Neuron (in vitro differentiated cells): Measurements from ENCODE around the gene CUL2.

Experiments
- H2AFZ ChIP-seq: one replicate; pipeline ENCODE4 v1.6.1; 2013; ENCODE audit warnings: low read depth, mild to moderate bottlenecking, inconsistent platforms, low read length, moderate library complexity
- H3K27me3 ChIP-seq: one replicate; pipeline ENCODE4 v1.6.1; 2013; ENCODE audit warnings: low read length; ENCODE audit not compliant: insufficient read depth
- H3K36me3 ChIP-seq: one replicate; pipeline ENCODE4 v1.6.1; 2013; ENCODE audit warnings: low read length; ENCODE audit not compliant: insufficient read depth
- H3K4me1 ChIP-seq: one replicate; pipeline ENCODE4 v1.6.1; 2013; ENCODE audit warnings: low read length; ENCODE audit not compliant: insufficient read depth
- H3K4me3 ChIP-seq: 2 replicates; pipeline ENCODE4 v1.5.1; 2013; ENCODE audit warnings: mild to moderate bottlenecking, low read length, moderate library complexity
- H3K9me3 ChIP-seq: one replicate; pipeline ENCODE4 v1.6.1; 2013; ENCODE audit warnings: low read length

The CUL2 gene

GRCh38 chr10:35037104-35037503 lies 53.0 kb downstream of the CUL2 start:
- H3K4me3 ChIP-seq = no peak overlapping the region
- H3K4me1 ChIP-seq = peaks cover 13% of the 10 kb centered on the region
- peaks cover 39% of the 10 kb centered on the region for H3K36me3 ChIP-seq
- no peaks in the 10 kb centered on the region for H3K9me3 ChIP-seq
- no peaks in the 10 kb centered on the region for H3K27me3 ChIP-seq
- no peak overlapping the region for H2AFZ ChIP-seq

- no peaks in the 10 kb centered on the region for H3K9me3 ChIP-seq
- no peak overlapping the region for H2AFZ ChIP-seq
- H3K4me1 ChIP-seq = peaks cover 4% of the 10 kb centered on the region
- H3K27me3 ChIP-seq = no peaks in the 10 kb centered on the region
- no peak overlapping the region for H3K4me3 ChIP-seq
- H3K36me3 ChIP-seq = peaks cover 52% of the 10 kb centered on the region
Observed at GRCh38 chr10:35035606-35036005, 54.5 kb downstream of the CUL2 start.

DNA sequence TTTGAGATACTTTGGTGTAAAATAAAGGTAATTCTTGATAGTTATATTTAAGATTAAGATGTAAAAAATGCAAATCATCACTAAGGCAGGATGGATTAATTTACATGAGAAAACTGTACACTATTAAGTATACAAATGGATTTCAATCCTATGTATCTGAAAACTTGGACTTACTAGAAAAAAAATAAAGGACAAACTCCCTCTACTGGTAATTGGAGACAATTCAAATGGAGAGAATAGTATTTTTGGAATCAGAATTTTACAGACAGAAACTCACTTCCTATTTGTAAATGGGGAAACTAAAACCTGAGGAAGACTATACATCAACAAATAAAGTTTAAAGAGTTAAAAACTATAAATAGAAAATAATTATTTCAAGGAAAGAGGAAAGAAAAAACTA lies 62.6 kb downstream of the CUL2 start:
- Histone ChIP-seq H3K9me3 (peaks cover 1% of the 10 kb centered on the region), H3K4me1 (no peaks in the 10 kb centered on the region), H3K4me3 (no peak overlapping the region), H3K27me3 (no peaks in the 10 kb centered on the region), H2AFZ (no peak overlapping the region), H3K36me3 (peaks cover 56% of the 10 kb centered on the region)

DNA sequence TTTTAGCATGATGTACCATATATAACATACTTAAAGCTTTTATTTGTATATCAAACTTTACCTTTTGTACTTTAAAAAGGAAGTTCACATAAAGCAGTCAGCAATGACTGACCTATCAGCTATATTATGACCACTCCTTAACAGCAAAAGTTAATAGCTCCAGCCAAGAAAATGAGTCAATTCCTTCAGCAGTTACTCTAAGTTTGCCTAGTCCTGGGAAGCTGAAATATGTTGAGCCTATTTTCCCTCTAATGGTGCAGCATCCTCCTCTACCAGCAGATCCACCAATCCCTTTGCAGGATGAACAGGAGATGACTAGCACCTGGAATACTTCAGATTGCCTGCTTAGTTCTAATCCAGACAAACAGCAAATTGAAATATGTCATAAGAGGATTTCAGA lies 64.2 kb downstream of the CUL2 start:
- H2AFZ ChIP-seq = no peak overlapping the region
- no peaks in the 10 kb centered on the region for H3K4me1 ChIP-seq
- H3K4me3 ChIP-seq = no peak overlapping the region
- H3K27me3 ChIP-seq = no peaks in the 10 kb centered on the region
- peaks cover 1% of the 10 kb centered on the region for H3K9me3 ChIP-seq
- peaks cover 50% of the 10 kb centered on the region for H3K36me3 ChIP-seq

DNA sequence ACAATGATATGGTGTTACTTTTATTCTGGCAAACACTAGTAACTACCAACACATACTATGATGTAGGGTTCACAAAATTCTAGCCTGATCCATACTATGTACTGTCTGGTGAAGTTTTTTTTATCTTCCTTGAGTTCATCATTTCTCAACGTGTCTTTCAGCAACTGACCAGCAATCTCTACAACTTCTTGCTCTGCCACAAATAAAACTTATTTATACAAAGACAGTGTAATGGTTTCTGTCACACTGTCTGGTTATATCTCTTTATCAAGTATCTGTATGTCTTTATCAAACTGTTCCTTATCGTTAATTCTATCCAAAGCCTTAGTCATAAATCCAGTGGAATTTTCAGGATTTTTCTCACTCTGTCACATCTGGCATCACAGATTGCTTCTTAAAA lies 69.7 kb downstream of the CUL2 start:
- Histone ChIP-seq H3K4me1 (peaks cover 7% of the 10 kb centered on the region), H3K4me3 (no peak overlapping the region), H2AFZ (no peak overlapping the region), H3K36me3 (peaks cover 27% of the 10 kb centered on the region), H3K27me3 (no peaks in the 10 kb centered on the region), H3K9me3 (peaks cover 1% of the 10 kb centered on the region)

GRCh38 chr10:35019041-35020024 lies 70.8 kb downstream of the CUL2 start:
- peaks cover 1% of the 10 kb centered on the region for H3K9me3 ChIP-seq
- peaks cover 24% of the 10 kb centered on the region for H3K36me3 ChIP-seq
- H3K27me3 ChIP-seq = no peaks in the 10 kb centered on the region
- no peak overlapping the region for H3K4me3 ChIP-seq
- peaks cover 7% of the 10 kb centered on the region for H3K4me1 ChIP-seq
- H2AFZ ChIP-seq = no peak overlapping the region

GRCh38 chr10:35017608-35018007 lies 72.5 kb downstream of the CUL2 start:
- H3K4me1 ChIP-seq = peaks cover 7% of the 10 kb centered on the region
- H3K9me3 ChIP-seq = no peaks in the 10 kb centered on the region

GRCh38 chr10:35015843-35016408 lies 74.2 kb downstream of the CUL2 start:
- Histone ChIP-seq H3K4me1 (peaks cover 7% of the 10 kb centered on the region), H3K36me3 (peaks cover 31% of the 10 kb centered on the region), H3K27me3 (no peaks in the 10 kb centered on the region), H3K4me3 (no peak overlapping the region), H2AFZ (no peak overlapping the region), H3K9me3 (no peaks in the 10 kb centered on the region)

More at GRCh38 chr10:35017608-35018007, 72.5 kb downstream of the CUL2 start:
- Histone ChIP-seq H2AFZ (no peak overlapping the region), H3K4me3 (no peak overlapping the region), H3K36me3 (peaks cover 26% of the 10 kb centered on the region), H3K27me3 (no peaks in the 10 kb centered on the region)

DNA sequence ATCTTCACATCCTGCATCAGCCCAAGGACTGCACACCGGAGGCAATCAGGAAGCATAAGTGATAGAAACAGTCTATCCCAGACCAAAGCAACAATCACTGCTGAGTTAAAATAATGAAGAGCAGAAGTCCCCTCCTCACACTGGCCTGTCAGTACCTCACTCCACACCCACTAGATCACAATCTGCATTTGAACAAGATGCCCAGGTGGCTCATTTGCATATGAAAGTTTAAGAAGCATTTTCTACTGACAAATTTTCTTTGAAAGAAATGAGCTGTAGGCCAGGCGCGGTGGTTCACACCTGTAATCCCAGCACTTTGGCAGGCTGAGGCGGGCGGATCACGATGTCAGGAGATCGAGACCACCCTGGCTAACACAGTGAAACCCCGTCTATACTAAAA lies 77.4 kb downstream of the CUL2 start:
- no peaks in the 10 kb centered on the region for H3K9me3 ChIP-seq
- H3K4me1 ChIP-seq = peaks cover 7% of the 10 kb centered on the region
- no peaks in the 10 kb centered on the region for H3K27me3 ChIP-seq
- H3K36me3 ChIP-seq = peaks cover 40% of the 10 kb centered on the region
- H3K4me3 ChIP-seq = no peak overlapping the region
- H2AFZ ChIP-seq = no peak overlapping the region

- no peaks in the 10 kb centered on the region for H3K27me3 ChIP-seq
- peaks cover 7% of the 10 kb centered on the region for H3K4me1 ChIP-seq
- H3K36me3 ChIP-seq = peaks cover 38% of the 10 kb centered on the region
- no peak overlapping the region for H3K4me3 ChIP-seq
- H3K9me3 ChIP-seq = no peaks in the 10 kb centered on the region
- no peak overlapping the region for H2AFZ ChIP-seq
Observed at GRCh38 chr10:35011771-35012191, 78.4 kb downstream of the CUL2 start.

DNA sequence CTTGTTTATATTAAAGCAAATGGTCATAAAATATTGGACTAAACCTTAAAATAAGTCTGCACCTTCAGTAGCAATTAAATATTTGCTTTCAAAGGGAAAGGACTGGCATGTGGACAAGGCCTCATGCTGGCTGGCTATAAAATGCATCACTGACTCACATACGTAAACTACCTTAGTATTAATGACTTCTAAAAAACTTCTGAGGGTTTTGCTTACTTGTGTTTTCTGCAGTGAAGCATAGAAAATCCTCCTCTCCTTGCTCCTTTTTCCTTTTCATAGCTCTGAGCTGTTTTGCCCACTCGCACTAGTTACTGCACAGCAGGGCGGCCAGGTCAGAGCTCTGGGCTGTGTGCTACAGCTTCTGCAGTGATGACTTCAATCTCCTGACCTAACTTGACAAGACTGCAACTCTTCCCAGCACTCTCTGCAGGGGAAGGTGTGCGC lies 82.3 kb downstream of the CUL2 start:
- Histone ChIP-seq H3K36me3 (peaks cover 31% of the 10 kb centered on the region), H2AFZ (no peak overlapping the region)

GRCh38 chr10:35006836-35007235 lies 83.3 kb downstream of the CUL2 start:
- Histone ChIP-seq H3K36me3 (peaks cover 24% of the 10 kb centered on the region), H3K4me3 (no peak overlapping the region), H3K27me3 (no peaks in the 10 kb centered on the region), H3K4me1 (no peaks in the 10 kb centered on the region), H3K9me3 (no peaks in the 10 kb centered on the region), H2AFZ (no peak overlapping the region)

More for the DNA sequence above, 82.3 kb downstream of the CUL2 start:
- Histone ChIP-seq H3K4me1 (no peaks in the 10 kb centered on the region), H3K27me3 (no peaks in the 10 kb centered on the region), H3K9me3 (no peaks in the 10 kb centered on the region), H3K4me3 (no peak overlapping the region)

- H3K4me3 ChIP-seq = no peak overlapping the region
- H3K4me1 ChIP-seq = no peaks in the 10 kb centered on the region
- no peak overlapping the region for H2AFZ ChIP-seq
- no peaks in the 10 kb centered on the region for H3K9me3 ChIP-seq
- no peaks in the 10 kb centered on the region for H3K27me3 ChIP-seq
- H3K36me3 ChIP-seq = peaks cover 15% of the 10 kb centered on the region
Observed at GRCh38 chr10:35005868-35006267, 84.3 kb downstream of the CUL2 start.
